IPS-NIHi7 (cell line): ENCODE measurements around the gene CLSTN2.

Experiments used
- DNase-seq: peaks from one replicate; pipeline ENCODE4 v3.0.0; 2012; ENCODE audit warnings: mixed read lengths; ENCODE audit errors: extremely low spot score

Gene CLSTN2

GRCh38 chr3:139944256-139944910 is 9.4 kb downstream of the CLSTN2 start:
- no peak for DNase-seq

- DNase-seq: no peak
These were observed 10.4 kb downstream of the CLSTN2 start for GRCh38 chr3:139945386-139945785.

- no peak for DNase-seq
These were observed 11.0 kb downstream of the CLSTN2 start for GRCh38 chr3:139945942-139946341.

- no peak for DNase-seq
These were observed 13.5 kb downstream of the CLSTN2 start for GRCh38 chr3:139948467-139948866.

- no peak for DNase-seq
These were observed 13.9 kb downstream of the CLSTN2 start for GRCh38 chr3:139948898-139949297.

- DNase-seq: peak; percentile 14
These were observed 18.3 kb downstream of the CLSTN2 start for GRCh38 chr3:139953131-139953910.

- DNase-seq: no peak
These were observed 19.3 kb downstream of the CLSTN2 start for GRCh38 chr3:139954146-139954860.

- no peak for DNase-seq
These were observed 22.9 kb downstream of the CLSTN2 start for GRCh38 chr3:139957844-139958243.

- DNase-seq: no peak
These were observed 34.4 kb downstream of the CLSTN2 start for GRCh38 chr3:139969386-139969785.

GRCh38 chr3:139970526-139970925 is 35.5 kb downstream of the CLSTN2 start:
- peak; percentile 46 for DNase-seq

- DNase-seq: no peak
These were observed 39.9 kb downstream of the CLSTN2 start for GRCh38 chr3:139974809-139975425.

GRCh38 chr3:139975594-139976365 is 40.8 kb downstream of the CLSTN2 start:
- DNase-seq: no peak

GRCh38 chr3:139978966-139979365 is 44.0 kb downstream of the CLSTN2 start:
- DNase-seq: no peak

- no peak for DNase-seq
These were observed 45.0 kb downstream of the CLSTN2 start for GRCh38 chr3:139979991-139980390.

GRCh38 chr3:139982404-139982803 is 47.4 kb downstream of the CLSTN2 start:
- peak; percentile 22 for DNase-seq

GRCh38 chr3:139985576-139985975 is 50.6 kb downstream of the CLSTN2 start:
- no peak for DNase-seq

- DNase-seq: no peak
These were observed 52.9 kb downstream of the CLSTN2 start for GRCh38 chr3:139987908-139988307.

- DNase-seq: no peak
These were observed 53.6 kb downstream of the CLSTN2 start for GRCh38 chr3:139988472-139989156.

- DNase-seq: no peak
These were observed 59.9 kb downstream of the CLSTN2 start for GRCh38 chr3:139994891-139995290.

GRCh38 chr3:140004271-140004670 is 69.3 kb downstream of the CLSTN2 start:
- no peak for DNase-seq

GRCh38 chr3:140006331-140006730 is 71.3 kb downstream of the CLSTN2 start:
- DNase-seq: no peak
